DND-41 (cell line): ENCODE measurements around the gene TSSK6.

Experiments used
- ATAC-seq: fragments of 200-7000 bp; cut with Tn5 transposase; 3 replicates; pipeline ENCODE4 v1.9.1; 2021; ENCODE audit warnings: low read depth; ENCODE audit not compliant: insufficient read depth
- DNase-seq: peaks from one replicate; pipeline ENCODE4 v3.0.0-alpha.2; 2020
- H2AFZ ChIP-seq: 2 replicates; pipeline ENCODE4 v1.6.0; 2012; ENCODE audit warnings: low read depth, low read length
- H3K27ac ChIP-seq: 2 replicates; pipeline ENCODE4 v1.5.1; 2012; ENCODE audit warnings: low read length, inconsistent platforms
- H3K27me3 ChIP-seq: fragments of 200-600 bp; sonication (generic); 2 replicates; pipeline ENCODE4 v1.6.0; 2012; ENCODE audit warnings: low read length, mild to moderate bottlenecking, inconsistent platforms; ENCODE audit not compliant: insufficient read depth, poor library complexity
- H3K36me3 ChIP-seq: 2 replicates; pipeline ENCODE4 v1.5.1; 2012; ENCODE audit warnings: low read length, inconsistent platforms; ENCODE audit not compliant: insufficient read depth
- H3K4me1 ChIP-seq: 2 replicates; pipeline ENCODE4 v1.5.1; 2012; ENCODE audit warnings: mild to moderate bottlenecking, low read length; ENCODE audit not compliant: insufficient read depth
- H3K4me2 ChIP-seq: 2 replicates; pipeline ENCODE4 v1.6.0; 2012; ENCODE audit warnings: mild to moderate bottlenecking, moderate library complexity, low read length, inconsistent platforms; ENCODE audit not compliant: insufficient read depth
- H3K4me3 ChIP-seq, 2 experiments: fragments of 200-600 bp in 1 of 2; shearing (Covaris generic) in 1 of 2; 2 replicates each; pipeline ENCODE4 v1.5.1; 2012 to 2016; ENCODE audit warnings: inconsistent platforms in 2 of 2, low read length in 2 of 2, mild to moderate bottlenecking in 2 of 2, low read depth in 1 of 2, moderate library complexity in 1 of 2
- H3K79me2 ChIP-seq: 2 replicates; pipeline ENCODE4 v1.6.0; 2012; ENCODE audit warnings: low read length, inconsistent platforms; ENCODE audit not compliant: insufficient read depth
- H3K9ac ChIP-seq: 2 replicates; pipeline ENCODE4 v1.6.0; 2012; ENCODE audit warnings: low read depth, mild to moderate bottlenecking, inconsistent platforms, low read length, moderate library complexity
- H3K9me3 ChIP-seq: 2 replicates; pipeline ENCODE4 v1.5.1; 2012; ENCODE audit warnings: low read length, moderate library complexity, mild to moderate bottlenecking, inconsistent platforms; ENCODE audit not compliant: insufficient read depth, severe bottlenecking
- H4K20me1 ChIP-seq: 2 replicates; pipeline ENCODE4 v1.6.0; 2012; ENCODE audit warnings: low read length; ENCODE audit not compliant: insufficient read depth
- CTCF ChIP-seq: IDR thresholded peaks from 2 replicates; pipeline ENCODE4 v1.5.1; 2012; ENCODE audit warnings: borderline replicate concordance, low read length, moderate library complexity, mild to moderate bottlenecking; ENCODE audit not compliant: poor library complexity, severe bottlenecking; ENCODE audit errors: extremely low read depth
- EZH2 ChIP-seq: IDR thresholded peaks from 3 replicates; pipeline ENCODE4 v1.6.1; 2012; ENCODE audit warnings: borderline replicate concordance, low read depth, mild to moderate bottlenecking, moderate library complexity, low read length, inconsistent platforms; ENCODE audit not compliant: severe bottlenecking

Gene TSSK6

DNA sequence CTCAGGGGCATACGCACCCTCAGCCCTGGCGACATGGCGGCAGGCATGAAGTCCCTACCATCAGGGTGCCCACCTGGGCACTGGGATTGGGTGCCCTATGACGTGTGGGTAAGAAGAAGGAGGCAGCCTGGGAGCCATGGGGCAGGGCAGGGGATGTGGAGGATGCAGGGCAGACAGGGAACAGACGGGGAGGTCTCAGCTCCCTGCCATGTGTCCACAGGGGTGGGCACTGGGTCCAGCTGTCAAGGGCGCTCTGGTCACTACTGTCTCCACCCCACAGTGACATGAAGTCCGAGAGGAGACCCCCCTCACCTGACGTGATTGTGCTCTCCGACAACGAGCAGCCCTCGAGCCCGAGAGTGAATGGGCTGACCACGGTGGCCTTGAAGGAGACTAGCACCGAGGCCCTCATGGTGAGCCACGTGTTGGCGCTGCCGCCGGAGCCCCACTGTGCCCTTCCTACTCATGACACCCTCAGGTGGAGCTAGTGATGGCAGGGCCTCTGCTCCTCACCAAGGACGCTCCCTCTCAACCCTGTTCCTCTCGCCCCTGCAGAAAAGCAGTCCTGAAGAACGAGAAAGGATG is 23.2 kb downstream of the TSSK6 start:
- peaks cover 73% of the 10 kb centered on the region for H3K79me2 ChIP-seq
- no peak overlapping the region for H2AFZ ChIP-seq
- TF ChIP-seq CTCF (no peak), EZH2 (no peak)
- H3K36me3 ChIP-seq, result peaks cover 73% of the 10 kb centered on the region
- peaks cover 22% of the 10 kb centered on the region for H3K4me1 ChIP-seq
- peaks cover 79% of the 10 kb centered on the region for H4K20me1 ChIP-seq
- no peak overlapping the region for H3K27ac ChIP-seq
- no peaks in the 10 kb centered on the region for H3K9me3 ChIP-seq
- H3K27me3 ChIP-seq, result no peaks in the 10 kb centered on the region
- H3K4me3 ChIP-seq, result no peak overlapping the region
- ATAC-seq (no peak), DNase-seq (no peak)
- H3K9ac ChIP-seq, result no peak overlapping the region
- no peak overlapping the region for H3K4me2 ChIP-seq

DNA sequence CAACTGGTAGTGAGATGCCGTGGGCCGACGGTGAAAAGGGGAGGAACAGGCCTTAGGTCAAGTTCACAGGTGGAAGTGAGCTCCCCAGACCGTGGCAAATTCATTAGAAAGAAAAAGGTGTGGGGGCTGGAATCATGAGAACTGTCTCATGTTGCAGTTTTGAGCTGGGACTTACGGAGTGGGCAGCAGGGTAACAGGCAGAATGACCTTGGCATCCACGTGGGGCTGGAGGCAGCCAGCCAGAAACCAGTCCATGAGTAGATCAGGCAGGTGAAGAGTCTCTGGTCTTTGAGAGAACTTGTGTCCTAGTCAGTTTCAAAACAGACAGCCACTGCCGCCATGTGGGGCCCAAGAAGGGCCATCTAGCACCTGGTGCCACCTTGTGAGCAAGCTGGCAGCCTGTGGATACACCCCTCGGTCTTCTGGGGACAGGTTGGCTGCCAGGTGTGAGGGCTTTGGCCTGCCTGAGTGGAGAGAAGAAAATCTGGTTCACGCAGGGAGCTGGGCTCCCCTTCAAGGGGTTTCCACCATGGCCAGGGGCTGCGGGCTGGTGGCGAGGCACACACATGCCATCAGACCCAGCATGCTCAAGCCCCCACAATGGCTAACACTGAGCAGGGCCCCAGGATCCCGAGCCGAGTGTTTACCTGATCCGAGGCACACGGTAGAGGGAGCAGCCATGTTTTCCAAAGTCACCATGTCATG is 23.9 kb downstream of the TSSK6 start:
- Histone ChIP-seq H3K9ac (no peak overlapping the region), H4K20me1 (peaks cover 81% of the 10 kb centered on the region)

DNA sequence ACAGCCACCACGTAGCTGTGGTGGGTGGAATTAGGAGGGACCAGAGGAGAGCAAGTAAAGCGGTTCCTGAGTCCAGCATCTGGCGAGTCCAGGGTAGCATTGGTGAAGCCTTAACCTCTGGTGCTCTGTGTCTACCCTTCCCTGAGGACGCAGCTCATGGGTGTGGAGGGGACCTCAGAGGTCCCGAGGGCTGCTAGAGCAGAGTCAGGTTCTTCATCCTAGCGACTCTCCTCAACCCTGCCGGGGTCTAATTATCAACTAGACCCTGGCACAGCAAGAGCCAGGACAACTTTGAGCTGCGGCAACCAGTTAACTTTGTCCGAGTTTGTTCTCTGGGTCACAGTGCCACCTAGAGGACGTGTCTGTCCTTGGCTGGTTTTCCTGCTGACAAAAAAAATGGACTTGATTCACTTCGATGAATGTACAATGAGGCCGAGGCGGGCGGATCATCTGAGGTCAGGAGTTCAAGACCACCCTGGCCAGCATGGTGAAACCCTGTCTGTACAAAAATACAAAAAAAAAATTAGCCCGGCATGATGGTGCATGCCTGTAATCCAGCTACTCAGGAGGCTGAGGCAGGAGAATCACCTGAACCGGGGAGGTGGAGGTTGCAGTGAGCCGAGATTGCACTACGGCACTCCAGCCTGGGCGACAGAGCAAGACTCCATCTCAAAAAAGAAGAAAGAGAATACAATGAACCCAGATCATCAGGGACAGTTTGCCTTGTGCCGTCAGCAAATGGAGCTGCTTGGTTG is 25.0 kb downstream of the TSSK6 start:
- Histone ChIP-seq H3K9me3 (no peaks in the 10 kb centered on the region), H2AFZ (no peak overlapping the region), H3K36me3 (peaks cover 73% of the 10 kb centered on the region), H3K79me2 (peaks cover 83% of the 10 kb centered on the region), H3K27me3 (no peaks in the 10 kb centered on the region), H3K4me2 (no peak overlapping the region), H3K27ac (0 out of 2 replicates have a peak overlapping the region, but pooled peaks have one; percentile 28), H4K20me1 (peaks cover 82% of the 10 kb centered on the region), H3K9ac (no peak overlapping the region), H3K4me1 (peaks cover 27% of the 10 kb centered on the region), H3K4me3 (no peak overlapping the region)
- peak; percentile 76 for DNase-seq
- peak; percentile 56 for ATAC-seq
- peak; percentile 84 for TF ChIP-seq CTCF
- no peak for TF ChIP-seq EZH2

More for the DNA sequence above, 23.9 kb downstream of the TSSK6 start:
- peaks cover 27% of the 10 kb centered on the region for H3K4me1 ChIP-seq
- H3K4me3 ChIP-seq, result no peak overlapping the region
- ATAC-seq (no peak), DNase-seq (no peak)
- H3K4me2 ChIP-seq, result no peak overlapping the region
- no peak overlapping the region for H2AFZ ChIP-seq
- H3K36me3 ChIP-seq, result peaks cover 73% of the 10 kb centered on the region
- H3K27ac ChIP-seq, result no peak overlapping the region
- H3K79me2 ChIP-seq, result peaks cover 79% of the 10 kb centered on the region
- H3K27me3 ChIP-seq, result no peaks in the 10 kb centered on the region
- no peaks in the 10 kb centered on the region for H3K9me3 ChIP-seq
- no peak for TF ChIP-seq CTCF
- TF ChIP-seq EZH2, result no peak
